NCI-H446 treated with DMSO at 0.1 percent for 48 hours (cell line): ENCODE measurements around the gene NAPA.

Source experiments
- DNase-seq: peaks from one replicate; lab custom pipeline; 2025; lab: John Stamatoyannopoulos, UW

Gene NAPA

DNA sequence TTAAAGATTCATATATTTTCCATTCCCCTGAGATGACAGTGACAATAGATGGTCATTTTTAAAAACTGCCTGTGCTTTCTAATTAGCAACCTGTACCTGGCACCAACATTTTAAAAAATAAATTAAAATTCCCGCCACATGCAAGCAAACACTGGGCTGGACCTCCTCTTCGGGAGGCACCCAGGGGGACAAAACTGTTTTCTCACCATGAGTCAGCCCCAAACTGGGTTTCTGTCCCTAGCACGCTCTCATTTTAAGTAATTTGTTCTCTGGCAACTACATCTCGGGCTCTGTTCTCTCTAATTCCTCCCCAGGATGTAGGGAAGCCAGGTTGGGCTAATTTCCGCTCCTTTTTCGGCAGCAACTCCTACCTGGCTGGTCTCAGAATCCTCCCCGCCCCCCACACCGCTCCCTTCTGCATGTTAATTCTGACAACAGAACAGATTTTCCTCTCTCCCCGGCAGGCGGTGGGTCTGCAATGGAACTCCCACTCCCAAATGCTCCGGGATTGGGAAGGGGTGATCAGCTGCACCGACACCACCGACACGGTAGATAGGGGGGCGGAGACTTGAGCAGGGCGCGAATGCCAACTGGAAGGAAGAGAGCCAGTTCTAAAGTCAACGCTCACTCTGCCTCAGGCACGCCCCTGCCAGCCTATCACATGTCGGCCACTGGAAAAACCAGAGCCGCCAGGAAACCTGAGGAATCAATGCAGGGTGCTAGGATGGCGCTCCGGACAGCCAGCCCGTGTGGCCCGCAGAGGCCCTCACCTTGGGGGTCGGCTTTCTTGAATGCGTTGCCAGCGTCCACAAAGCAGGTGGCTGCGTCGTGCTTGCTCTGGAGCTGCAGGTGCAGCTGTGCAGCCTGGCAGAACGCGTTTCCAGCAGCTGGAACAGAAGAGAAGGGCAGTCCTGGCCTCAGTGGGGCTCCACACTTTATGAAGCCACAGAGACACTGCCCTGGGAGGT lies 14.7 kb downstream of the NAPA start:
- DNase-seq = no peak

- DNase-seq = no peak
Measured at GRCh38 chr19:47499371-47499770, 15.5 kb downstream of the NAPA start.

DNA sequence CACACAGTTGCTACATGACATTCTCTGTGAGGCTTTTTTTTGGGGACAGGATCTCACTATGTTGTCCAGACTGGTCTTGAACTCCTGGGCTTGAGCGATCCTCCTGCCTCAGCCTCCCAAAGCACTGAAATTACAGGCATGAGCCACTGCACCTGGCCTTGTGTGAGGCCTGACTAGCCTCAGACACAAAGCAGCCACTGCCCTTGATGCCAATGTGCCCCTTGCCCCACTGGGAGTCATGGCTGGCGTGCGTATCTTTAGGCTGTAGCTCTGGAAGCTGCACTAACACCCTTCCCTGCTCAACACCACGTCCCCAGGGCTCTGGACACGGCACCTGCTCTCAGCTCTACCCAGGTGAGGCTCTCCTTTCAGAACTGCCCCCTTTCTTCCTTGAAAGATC lies 16.3 kb downstream of the NAPA start:
- no peak for DNase-seq

- DNase-seq = no peak
Measured at GRCh38 chr19:47497821-47498520, 16.9 kb downstream of the NAPA start.

DNA sequence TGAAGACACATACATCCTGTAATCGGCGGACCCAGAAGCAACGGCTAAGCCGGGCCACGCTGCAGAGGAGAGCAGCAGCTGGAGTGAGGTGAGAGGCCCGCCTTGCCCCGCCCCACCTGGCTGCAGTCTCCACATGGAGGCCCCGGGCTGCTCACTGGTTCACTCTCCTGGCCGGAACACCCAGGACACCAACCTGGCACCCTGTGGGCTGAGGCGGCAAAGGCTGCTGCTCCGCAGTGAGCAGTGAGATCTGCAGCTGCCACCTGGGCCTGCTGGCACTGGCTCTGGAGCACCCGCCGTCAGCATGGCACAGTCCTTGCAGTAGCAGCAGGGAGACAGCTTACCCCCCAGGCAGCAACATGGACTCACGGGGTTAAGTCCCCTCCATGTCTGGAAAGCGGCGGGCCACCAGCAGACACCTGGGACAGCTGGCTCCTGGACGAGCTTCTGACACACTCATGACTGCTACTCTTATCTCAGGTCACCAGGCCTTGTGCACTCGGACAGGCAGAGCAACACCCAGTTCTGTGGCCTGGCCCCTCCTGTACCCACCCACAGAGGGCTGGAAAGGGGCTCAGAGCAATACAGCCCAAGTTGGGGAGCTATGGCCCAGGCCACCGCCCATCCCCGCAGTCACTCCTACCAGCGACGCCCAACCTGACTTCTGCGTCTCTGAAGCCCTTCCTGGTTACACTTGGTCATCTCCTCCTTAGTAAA lies 17.7 kb downstream of the NAPA start:
- DNase-seq = no peak

GRCh38 chr19:47495478-47496372 lies 19.1 kb downstream of the NAPA start:
- DNase-seq = peak; percentile 59

DNA sequence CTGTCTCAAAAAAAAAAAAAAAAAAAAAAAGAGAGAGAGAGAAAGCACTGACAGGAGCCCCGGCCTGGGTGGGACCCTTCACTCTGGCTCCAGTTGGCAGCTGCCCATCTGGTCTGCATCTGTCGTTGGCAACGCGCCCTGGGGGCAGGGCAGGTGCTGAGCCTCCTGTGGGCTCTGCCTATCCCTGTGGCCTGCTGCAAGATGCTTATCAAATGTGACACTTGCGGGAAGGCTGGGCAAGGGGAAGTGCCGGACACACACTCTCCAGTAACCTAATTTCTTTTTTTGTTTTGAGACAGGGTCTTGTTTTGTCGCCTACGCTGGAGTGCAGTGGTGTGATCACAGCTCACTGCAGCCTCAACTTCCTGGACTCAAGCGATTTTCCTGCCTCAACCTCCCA lies 20.1 kb downstream of the NAPA start:
- peak; percentile 86 for DNase-seq

- DNase-seq = no peak
Measured at GRCh38 chr19:47494211-47494547, 20.7 kb downstream of the NAPA start.

DNA sequence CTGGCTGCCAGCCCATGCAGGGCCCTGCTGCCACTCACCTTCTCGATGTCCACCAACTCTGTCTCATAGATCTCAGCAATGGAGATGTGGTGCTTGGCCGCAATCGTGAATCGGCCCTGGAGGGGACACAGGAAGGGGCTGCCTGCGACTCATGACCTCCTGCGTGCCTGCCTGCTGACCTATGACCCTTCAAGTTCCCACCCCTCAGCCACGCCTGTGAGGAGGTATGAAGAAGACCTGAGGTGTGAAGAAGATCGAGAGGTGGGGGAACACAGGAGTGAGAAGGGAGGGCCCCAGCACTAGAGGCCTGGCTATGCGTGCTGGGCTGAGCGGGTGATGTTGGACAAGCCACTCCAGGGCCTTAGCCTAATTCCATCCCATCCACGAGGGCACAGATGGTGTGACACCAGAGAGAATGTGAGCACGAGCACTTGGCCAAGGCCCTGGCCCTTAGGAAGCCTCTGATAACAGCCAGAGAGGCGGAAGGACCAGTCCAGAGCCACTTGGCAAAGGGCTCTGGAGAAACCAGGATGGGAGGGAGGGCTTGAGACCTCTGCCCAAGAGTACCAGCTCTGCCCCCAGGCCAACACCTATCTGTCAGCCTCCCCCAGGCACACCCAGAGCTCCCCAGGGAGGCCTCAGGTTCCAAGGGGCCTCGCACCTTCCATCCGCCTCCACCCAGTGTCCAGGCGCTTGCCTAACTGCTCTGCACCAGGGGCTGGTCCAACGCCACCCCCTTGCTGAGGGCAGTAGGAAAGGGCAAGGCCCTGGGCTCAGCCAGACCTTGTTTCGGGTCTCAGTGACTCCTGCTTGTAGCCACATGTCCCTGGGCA lies 21.3 kb downstream of the NAPA start:
- no peak for DNase-seq

DNA sequence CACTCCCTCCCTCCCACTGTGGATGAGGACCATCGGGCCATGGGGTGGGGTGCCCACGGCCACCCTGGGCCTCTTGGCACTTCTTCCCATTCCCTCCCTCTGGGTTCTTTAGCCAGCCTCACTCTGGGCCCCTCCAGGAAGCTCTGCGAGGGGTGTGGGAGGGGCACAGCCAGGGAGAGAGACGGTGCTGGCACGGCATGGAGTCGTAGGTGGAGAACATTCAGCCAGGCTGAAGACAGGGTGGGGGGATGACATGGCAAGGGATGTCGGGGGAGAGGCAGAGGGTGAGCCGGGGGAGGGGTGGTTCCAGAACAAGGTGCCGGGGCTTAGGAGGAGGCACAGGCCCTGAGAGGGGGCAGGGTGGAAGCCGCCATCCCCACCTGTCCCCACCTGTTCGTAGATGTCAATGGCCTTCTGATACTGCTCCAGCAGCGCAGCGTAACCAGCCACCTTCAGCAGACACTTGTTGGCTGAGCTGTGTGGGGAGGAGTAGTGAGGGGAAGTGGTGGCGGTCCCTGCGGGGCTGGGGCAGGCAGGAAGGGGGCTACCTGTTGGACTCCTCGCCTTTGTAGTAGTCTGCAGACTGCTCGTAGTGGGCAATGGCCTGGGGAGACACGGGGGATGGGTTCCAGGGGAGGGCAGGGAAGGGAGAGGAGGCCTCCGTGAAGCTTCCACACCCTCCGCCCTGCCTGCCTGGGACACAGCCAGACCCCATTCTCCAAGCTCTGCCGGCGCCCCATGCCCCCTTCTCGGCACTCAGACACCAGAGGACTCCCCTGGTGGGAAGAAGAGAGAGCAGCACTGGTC lies 22.1 kb downstream of the NAPA start:
- no peak for DNase-seq

DNA sequence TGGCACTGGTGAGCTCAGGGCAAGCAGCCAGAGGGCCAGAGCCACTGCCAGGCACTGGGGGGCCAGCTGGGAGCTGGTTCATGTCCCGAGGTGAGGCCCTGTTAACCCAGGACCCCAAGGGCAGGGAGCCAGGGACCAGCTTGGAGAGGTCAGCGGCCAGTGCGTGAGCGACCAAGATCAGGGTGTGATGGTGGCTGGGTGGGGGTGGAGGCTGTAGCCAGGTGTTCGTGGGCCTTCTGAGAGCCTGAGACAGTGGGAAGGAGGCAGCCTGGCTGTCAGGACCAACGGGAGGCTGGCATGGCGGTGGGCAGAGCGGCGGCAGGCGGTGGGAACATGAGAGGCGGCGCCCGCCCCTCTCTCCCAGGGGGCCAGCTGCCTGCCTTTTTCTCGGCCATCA lies 22.7 kb downstream of the NAPA start:
- no peak for DNase-seq

DNA sequence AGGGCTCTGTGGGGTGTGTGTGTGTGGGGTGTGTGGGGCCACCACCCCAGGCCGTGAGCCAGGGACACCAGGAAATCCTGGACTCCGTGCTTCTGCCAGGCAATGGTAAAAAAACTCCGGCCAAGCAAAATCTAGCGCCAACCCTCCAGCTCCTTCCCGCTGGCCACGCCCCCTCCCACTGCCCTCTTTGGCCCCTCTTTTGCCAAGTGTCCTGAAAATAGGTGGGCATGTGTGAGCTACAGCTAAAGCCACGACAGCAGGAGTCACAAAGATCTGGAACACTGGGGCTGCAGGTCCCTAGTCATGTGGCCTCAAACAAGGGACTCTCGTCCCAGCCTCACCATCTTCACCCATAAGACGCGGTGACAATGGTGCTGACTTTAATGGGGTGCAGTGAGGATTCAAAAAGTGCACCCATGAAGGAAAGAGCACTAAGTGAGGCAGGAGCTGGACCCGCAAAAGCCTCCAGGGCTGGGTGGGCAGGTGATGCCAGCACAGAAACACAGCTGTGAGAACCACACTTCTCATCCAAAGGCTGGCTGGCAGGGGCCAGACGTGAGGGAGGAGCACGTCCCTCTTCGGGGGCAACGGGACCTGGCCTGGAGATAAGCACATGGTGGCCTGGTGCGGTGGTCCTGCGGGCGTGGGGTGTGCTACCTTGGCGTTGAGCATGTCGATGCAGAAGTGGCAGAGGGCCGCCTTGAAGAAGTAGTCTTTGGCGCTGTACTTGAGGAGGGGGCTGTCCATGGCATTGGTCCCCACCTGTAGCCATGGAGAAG lies 23.3 kb downstream of the NAPA start:
- no peak for DNase-seq

DNA sequence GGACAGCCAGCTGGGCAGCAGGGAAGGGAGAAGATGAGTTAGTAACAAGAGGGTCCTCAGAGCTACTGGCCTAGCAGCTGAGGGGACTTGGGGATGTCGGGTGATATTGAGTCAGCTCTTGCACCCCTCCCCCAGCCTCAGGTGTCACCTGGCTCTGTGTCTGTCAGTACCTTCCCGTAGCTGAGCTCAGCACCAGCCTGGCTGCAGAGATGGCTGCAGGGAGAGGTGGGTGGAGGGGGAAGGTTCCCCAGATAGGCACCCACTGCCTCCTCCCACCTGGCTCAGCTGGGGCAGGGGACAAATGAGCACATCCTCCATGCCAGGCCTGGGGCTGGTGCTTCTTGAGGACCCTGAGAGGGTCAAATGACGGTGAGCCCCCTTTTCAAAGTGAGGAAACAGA lies 24.0 kb downstream of the NAPA start:
- DNase-seq = no peak

- no peak for DNase-seq
Measured at GRCh38 chr19:47490031-47490430, 24.8 kb downstream of the NAPA start.

DNA sequence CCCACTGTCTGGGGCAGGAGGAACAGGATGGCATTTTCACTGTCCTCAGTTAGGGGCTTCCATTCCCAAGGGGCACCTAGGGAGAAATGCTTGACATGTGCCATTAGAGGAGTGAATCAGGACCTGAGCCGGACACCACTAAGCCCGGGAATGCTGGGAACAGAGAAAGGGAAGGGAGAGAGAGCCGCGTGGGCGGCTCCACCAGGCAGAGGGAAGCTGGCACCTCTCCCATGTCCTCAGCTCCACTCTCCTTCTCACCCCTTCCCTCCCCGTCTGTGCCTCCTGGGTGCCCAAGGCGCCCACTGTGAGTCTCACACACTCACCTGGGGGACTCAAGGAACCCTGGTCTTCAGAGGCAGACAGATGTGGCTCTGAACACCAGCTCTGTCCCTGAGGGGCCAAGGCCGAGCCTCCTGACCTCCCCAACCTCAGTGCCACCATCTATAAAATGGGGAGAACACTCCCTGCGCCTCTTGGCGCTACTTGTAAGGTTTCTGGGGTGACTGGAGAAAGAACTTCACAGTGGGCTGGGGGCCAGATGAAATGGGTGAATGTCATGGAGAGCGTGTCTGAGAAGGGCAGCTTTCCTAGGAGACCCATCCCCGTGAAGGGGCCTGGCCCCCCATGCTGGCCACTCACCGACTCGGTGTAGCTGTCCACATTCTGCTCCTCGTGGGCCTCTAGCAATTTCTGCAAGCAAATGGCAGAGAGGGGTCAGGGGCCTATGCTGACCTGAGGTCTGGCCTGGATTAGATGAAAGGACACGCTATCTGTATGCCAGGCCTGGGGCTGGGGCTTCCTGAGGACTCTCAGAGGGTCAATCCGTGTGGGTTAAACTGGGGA lies 25.6 kb downstream of the NAPA start:
- no peak for DNase-seq

GRCh38 chr19:47487551-47488515 lies 27.0 kb downstream of the NAPA start:
- no peak for DNase-seq

GRCh38 chr19:47486900-47487299 lies 28.0 kb downstream of the NAPA start:
- DNase-seq = no peak
